Upper lobe of right lung (tissue), 1 donor: ENCODE measurements around the gene PTH2. TPM values are rescaled to one million over a fixed set of nuclear protein-coding genes. Genes with fewer than 3 reads are reported as not detected.

Source experiments
- ATAC-seq: fragments of 200-7000 bp; cut with Tn5 transposase; one replicate; pipeline ENCODE4 v1.9.1; 2020; ENCODE audit warnings: mild to moderate bottlenecking, moderate library complexity
- DNase-seq: peaks from one replicate; pipeline ENCODE4 v3.0.0-alpha.2; 2020
- H3K27ac ChIP-seq: fragments of 200-600 bp; one replicate; pipeline ENCODE4 v1.8.0; 2022
- H3K27me3 ChIP-seq: fragments of 200-600 bp; one replicate; pipeline ENCODE4 v1.8.0; 2022; ENCODE audit warnings: mild to moderate bottlenecking
- H3K36me3 ChIP-seq: fragments of 200-600 bp; one replicate; pipeline ENCODE4 v1.8.0; 2022
- H3K4me1 ChIP-seq: fragments of 200-600 bp; one replicate; pipeline ENCODE4 v1.8.0; 2022
- H3K4me3 ChIP-seq: fragments of 200-600 bp; one replicate; pipeline ENCODE4 v1.8.0; 2022; ENCODE audit warnings: mild to moderate bottlenecking
- H3K9me3 ChIP-seq: fragments of 200-600 bp; one replicate; pipeline ENCODE4 v1.8.0; 2022
- CTCF ChIP-seq: fragments of 200-600 bp; IDR thresholded peaks from one replicate; pipeline ENCODE4 v1.8.0; 2022; ENCODE audit warnings: antibody characterized with exemption
- intact Hi-C: fragments of 100-400 bp; cut with DNase I; formaldehyde crosslinking; loops from one replicate; pipeline ENCODE4 v1.11.0; 2022
- total RNA-seq: library from RNA; stranded (reverse); fragmentation: NEBNext Ultra II Directional; extraction: Animal tissue kit (Norgen Biotek cat#: 25700); gene quantifications from one replicate; pipeline ENCODE4 v1.2.1, GENCODE V29; 2021
- donor health status: DM: no; HTN: yes; CAD: no; lungs with severe emphysema.

Gene PTH2
- total RNA-seq, 1 donor from 2014 or later, result not detected

- no peaks in the 10 kb centered on the region for H3K36me3 ChIP-seq
These were observed 33.8 kb downstream of the PTH2 start for GRCh38 chr19:49389406-49389805.

GRCh38 chr19:49387936-49388372 is 35.3 kb downstream of the PTH2 start, which contains the start of gene KASH5:
KASH5 (plus strand) TSS chr19:49388249; CDS start chr19:49390884, 2,635 bp downstream.
- no peaks in the 10 kb centered on the region for H3K36me3 ChIP-seq
- peaks cover 9% of the 10 kb centered on the region for H3K27me3 ChIP-seq
- H3K4me3 ChIP-seq, result peak within 1 kb of the TSS; percentile 31
- ATAC-seq (peak; percentile 84), DNase-seq (peak; percentile 92)
- intact Hi-C loops, result no loop called here
- no peaks in the 10 kb centered on the region for H3K9me3 ChIP-seq
- no peaks in the 10 kb centered on the region for H3K4me1 ChIP-seq
- H3K27ac ChIP-seq, result no peak within 1 kb of the TSS
- TF ChIP-seq CTCF, result no peak

More at GRCh38 chr19:49389406-49389805, 33.8 kb downstream of the PTH2 start:
- intact Hi-C loops, result no loop called here
- ATAC-seq, result no peak
- DNase-seq, result no peak
- Histone ChIP-seq H3K4me3 (no peak overlapping the region), H3K4me1 (no peaks in the 10 kb centered on the region), H3K9me3 (no peaks in the 10 kb centered on the region), H3K27me3 (peaks cover 9% of the 10 kb centered on the region), H3K27ac (no peak overlapping the region)
- TF ChIP-seq CTCF, result no peak

- ATAC-seq, result no peak
- Histone ChIP-seq H3K4me3 (no peak overlapping the region), H3K27me3 (peaks cover 9% of the 10 kb centered on the region), H3K9me3 (peaks cover 7% of the 10 kb centered on the region), H3K4me1 (no peaks in the 10 kb centered on the region), H3K27ac (no peak overlapping the region), H3K36me3 (no peaks in the 10 kb centered on the region)
- no peak for DNase-seq
- no peak for TF ChIP-seq CTCF
- intact Hi-C loops, result no loop called here
These were observed 39.6 kb downstream of the PTH2 start for GRCh38 chr19:49383599-49383998.

GRCh38 chr19:49382639-49383038 is 40.6 kb downstream of the PTH2 start:
- DNase-seq, result no peak
- H3K4me3 ChIP-seq, result no peak overlapping the region

GRCh38 chr19:49380391-49380790 is 42.9 kb downstream of the PTH2 start:
- peaks cover 7% of the 10 kb centered on the region for H3K9me3 ChIP-seq
- no peak overlapping the region for H3K27ac ChIP-seq
- peaks cover 8% of the 10 kb centered on the region for H3K27me3 ChIP-seq
- DNase-seq (no peak), ATAC-seq (no peak)
- no peak overlapping the region for H3K4me3 ChIP-seq
- no peaks in the 10 kb centered on the region for H3K36me3 ChIP-seq
- H3K4me1 ChIP-seq, result no peaks in the 10 kb centered on the region
- intact Hi-C loops, result no loop called here
- no peak for TF ChIP-seq CTCF

More at GRCh38 chr19:49382639-49383038, 40.6 kb downstream of the PTH2 start:
- no peak overlapping the region for H3K27ac ChIP-seq
- TF ChIP-seq CTCF, result no peak
- peaks cover 7% of the 10 kb centered on the region for H3K9me3 ChIP-seq
- intact Hi-C loops, result no loop called here
- peaks cover 9% of the 10 kb centered on the region for H3K27me3 ChIP-seq
- H3K36me3 ChIP-seq, result no peaks in the 10 kb centered on the region
- no peaks in the 10 kb centered on the region for H3K4me1 ChIP-seq
- no peak for ATAC-seq

- no peaks in the 10 kb centered on the region for H3K27me3 ChIP-seq
- H3K27ac ChIP-seq, result no peak overlapping the region
- intact Hi-C loops, result no loop called here
- H3K4me1 ChIP-seq, result no peaks in the 10 kb centered on the region
- no peak for ATAC-seq
- TF ChIP-seq CTCF, result no peak
- H3K9me3 ChIP-seq, result peaks cover 7% of the 10 kb centered on the region
- no peak overlapping the region for H3K4me3 ChIP-seq
- no peaks in the 10 kb centered on the region for H3K36me3 ChIP-seq
- no peak for DNase-seq
These were observed 44.7 kb downstream of the PTH2 start for GRCh38 chr19:49378512-49378911.
